ENCODE data around the gene PPDPF.

DNA sequence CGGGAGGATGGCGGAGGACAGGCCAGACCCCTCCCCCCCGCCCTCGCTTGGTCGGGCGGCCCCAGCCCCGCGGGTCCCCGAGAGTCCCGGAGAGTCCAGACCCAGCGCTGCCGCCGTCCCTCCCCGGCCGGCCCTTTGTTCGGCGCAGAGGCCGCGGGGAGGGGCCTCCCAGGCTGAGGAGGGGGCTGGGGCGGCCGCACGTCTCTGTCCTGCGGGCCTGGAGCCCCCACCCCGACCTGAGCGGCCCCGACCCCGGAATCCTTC lies 48.9 kb upstream of the PPDPF start:
- TF ChIP-seq EZH2 (IDR thresholded peaks at IDR 0.05) = no peak
- no peak for TF ChIP-seq POLR2AphosphoS5 (IDR thresholded peaks at IDR 0.05; ENCODE audit: borderline replicate concordance, low read depth, low read length)
- TF ChIP-seq FOXP2 (optimal IDR thresholded peaks at IDR 0.05; ENCODE audit: control extremely low read depth, extremely low read length, insufficient read depth) = no peak

Data from SK-N-MC (cell line).